ENCODE data around the gene PALLD. TPM values are rescaled to one million over a fixed set of nuclear protein-coding genes. Genes with fewer than 3 reads are reported as not detected.

The PALLD gene
- polyA plus RNA-seq, 4 donors: 85.8 to 252 (median 188) TPM

- DNase-seq (ENCODE audit: low read depth in 4 of 4, low spot score in 3 of 4): peak; percentile 41 to 59 (median 47)
Observed at GRCh38 chr4:168585168-168586091, 88.6 kb downstream of the PALLD start.

DNA sequence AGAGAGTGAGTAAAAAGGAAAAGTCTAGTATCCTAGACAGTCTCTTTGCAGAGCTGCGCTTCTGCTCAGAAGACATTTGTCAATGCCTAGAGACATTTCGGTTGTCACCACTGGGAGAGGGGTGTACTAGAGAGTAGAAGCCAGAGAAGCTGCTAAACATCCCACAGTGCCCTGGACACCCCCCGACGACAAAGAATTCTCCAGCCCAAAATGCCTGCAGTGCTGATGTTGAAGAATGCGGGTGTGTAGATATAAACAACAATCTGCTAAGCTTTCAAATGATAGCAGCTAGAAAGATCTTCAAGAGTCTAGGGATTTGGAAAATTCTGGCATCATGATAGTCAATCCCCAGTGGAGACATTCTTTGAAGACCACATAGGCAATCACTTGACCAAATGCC, 90.1 kb downstream of the PALLD start:
- DNase-seq (ENCODE audit: low read depth in 4 of 4, low spot score in 3 of 4): no peak

GRCh38 chr4:168587411-168588125, 90.7 kb downstream of the PALLD start:
- no peak for DNase-seq (ENCODE audit: low read depth in 4 of 4, low spot score in 3 of 4)

DNA sequence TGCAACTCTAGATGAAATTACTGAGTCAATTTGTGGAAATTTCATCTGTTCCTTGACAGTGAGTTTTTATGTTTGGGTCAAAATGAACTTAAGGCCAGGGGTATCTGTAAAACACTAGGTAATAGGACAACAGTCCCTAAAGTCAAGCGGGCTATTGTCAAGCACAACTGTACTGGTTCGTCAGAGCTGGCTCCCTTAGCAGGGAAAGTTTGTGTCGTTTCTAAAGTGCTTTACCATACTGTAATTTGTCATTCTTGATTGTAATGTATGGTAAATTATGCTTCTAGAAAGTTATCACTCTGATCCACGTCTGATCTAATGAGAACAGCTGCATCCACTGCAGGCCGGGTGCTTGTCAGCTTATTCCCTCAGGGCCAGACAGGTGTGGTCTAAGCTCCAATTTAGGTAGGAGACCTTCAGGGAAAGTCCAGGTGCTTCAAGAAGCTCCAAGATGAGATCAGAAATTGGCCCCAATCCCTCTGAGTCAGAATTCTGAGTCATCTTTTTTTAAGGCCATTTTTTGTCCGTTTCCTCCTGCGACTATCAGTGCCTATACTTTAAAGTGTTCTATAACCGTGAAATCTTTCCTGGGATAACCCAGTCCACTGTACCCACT, 92.2 kb downstream of the PALLD start:
- DNase-seq (ENCODE audit: low read depth in 4 of 4, low spot score in 3 of 4): no peak

GRCh38 chr4:168592676-168593075, 95.8 kb downstream of the PALLD start:
- no peak for DNase-seq (ENCODE audit: low read depth in 4 of 4, low spot score in 3 of 4)

DNA sequence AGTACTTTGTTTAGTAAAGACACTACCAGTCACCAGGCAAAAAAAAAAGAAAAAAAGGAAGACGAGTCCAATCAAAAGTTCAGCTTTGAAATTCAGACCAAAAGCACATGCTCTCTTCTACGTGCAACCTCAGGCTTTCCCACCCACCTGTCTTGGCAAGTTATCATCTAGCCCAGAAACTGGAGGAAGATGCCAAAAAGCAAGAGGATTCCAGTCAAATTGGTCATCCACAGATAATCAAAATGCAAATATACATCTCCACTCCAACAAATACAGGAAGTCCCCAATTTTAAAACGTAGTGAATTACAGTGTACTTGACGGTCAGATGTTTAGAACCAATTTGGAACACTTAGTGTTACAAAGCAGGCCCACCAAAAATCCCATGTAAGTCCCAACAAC, 96.5 kb downstream of the PALLD start:
- DNase-seq (ENCODE audit: low read depth in 4 of 4, low spot score in 3 of 4): no peak

GRCh38 chr4:168594121-168594520, 97.3 kb downstream of the PALLD start:
- DNase-seq (ENCODE audit: low read depth in 4 of 4, low spot score in 3 of 4): no peak

GRCh38 chr4:168598191-168598590, 101.3 kb downstream of the PALLD start:
- no peak for DNase-seq (ENCODE audit: low read depth in 4 of 4, low spot score in 3 of 4)

DNA sequence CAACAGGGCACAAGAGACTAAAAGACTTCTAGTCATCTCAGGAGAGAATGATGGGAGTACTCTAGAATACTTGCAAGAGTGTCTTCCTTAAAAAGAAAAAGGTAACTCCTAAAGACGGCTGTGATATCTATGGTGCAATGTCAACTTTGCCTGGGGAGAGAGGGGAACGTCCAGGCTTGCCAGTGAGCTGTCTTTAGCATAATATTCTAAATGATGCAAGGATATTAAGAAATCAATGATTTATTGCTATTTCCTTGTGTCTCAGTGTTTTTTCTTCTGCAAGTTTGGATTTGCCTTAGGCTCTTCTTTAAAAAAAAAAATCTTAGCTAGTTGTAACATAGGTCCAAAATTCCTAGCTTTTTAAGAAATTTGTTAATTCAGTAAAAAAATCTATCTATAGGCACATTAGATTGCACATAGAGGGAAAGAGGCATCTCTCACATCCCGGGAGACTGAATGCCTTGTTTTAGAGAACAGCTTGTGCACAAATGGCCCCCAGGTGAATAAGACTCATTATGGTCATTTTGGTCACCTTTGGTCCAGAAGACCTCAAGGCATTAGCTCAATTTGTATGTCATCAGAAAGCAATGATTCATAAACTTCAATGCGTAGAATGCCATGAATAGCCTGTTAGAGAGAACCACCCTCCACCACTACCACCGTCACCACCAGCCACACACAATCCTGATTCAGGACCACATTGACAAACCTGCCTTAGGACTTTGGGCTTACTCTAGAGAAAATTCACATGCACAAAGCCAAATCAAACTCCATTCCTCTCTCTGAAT, 104.1 kb downstream of the PALLD start:
- no peak for DNase-seq (ENCODE audit: low read depth in 4 of 4, low spot score in 3 of 4)

GRCh38 chr4:168601899-168602298, 105.0 kb downstream of the PALLD start:
- no peak for DNase-seq (ENCODE audit: low read depth in 4 of 4, low spot score in 3 of 4)

DNA sequence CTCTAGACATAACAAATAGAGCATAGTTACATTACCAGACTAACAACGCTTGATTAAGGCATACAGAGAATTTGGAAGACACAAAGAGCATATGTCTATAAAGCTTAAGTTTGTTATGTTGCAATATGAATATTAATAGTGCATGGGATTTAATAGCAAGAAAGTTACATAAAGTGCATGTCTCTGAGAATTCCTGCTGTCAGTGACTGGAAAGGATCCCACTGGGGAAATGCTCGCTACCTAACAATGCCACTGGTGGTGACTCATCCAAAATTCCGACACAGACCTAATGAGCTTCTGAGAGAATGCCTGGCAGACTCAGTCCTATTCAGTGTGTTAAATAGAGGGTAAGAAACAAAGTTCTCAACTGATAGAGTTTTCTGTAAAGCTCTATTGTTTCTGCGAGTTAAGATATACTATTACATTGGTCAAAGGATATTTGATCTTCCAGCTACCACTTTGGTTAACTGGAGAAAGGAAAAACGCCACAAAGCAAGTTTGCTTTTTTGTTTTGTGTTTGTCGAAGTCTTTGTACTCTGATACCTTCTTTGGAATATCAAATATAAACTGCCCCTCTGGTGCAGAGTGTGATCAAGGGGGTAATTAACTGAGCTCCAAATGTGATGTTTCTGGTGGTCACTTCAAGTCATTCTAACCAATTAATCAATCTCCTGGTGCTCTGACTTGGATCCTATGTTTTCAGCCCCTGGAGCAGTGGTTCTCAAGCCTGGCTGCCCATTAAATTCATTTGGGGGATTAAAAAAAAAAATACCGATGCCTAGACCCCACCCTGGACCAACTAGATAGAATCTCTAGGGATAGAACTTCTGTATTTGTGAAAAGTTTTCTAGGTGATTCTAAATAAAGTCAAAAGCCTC, 107.9 kb downstream of the PALLD start:
- no peak for DNase-seq (ENCODE audit: low read depth in 4 of 4, low spot score in 3 of 4)

- no peak for DNase-seq (ENCODE audit: low read depth in 4 of 4, low spot score in 3 of 4)
Observed at GRCh38 chr4:168605411-168605810, 108.6 kb downstream of the PALLD start.

DNA sequence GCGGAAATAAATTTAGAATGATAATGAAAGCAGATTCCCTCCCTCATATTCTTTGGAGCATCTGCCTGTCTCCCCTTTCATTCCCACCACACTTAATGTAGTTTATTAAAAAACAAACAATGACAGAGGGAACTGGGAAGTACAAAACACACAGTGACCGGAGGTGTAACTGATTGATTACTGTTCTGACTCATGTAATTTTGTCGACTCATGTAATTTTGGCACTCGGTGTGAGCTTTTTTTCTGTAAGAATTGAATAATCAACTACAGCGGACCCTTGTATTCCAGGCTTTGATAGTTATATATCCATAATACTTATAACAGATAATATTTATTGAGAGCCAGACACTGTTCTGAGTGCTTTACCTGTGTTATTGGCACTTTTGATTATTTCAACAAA, 110.4 kb downstream of the PALLD start:
- DNase-seq (ENCODE audit: low read depth in 4 of 4, low spot score in 3 of 4): no peak

GRCh38 chr4:168608771-168609170, 111.9 kb downstream of the PALLD start:
- no peak for DNase-seq (ENCODE audit: low read depth in 4 of 4, low spot score in 3 of 4)

DNA sequence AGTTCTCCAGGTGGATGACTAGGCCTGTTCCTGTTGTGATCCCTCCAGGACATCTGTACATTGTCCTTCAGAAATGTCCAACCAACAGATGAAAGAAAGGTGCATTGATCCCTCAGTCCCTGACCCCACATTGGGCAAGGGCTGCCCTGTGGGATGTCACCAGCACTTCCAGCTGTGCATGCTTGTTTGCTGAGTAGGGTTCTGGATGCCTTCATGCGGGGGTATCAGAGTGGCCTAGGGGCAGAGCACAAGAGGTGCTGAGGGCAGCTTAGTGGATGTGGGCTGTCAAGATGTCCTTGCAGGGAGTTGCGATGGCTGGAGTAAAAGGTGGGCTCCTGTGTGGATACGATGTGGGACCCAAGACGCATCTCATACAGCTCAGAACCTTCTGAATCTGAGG, 112.5 kb downstream of the PALLD start:
- DNase-seq (ENCODE audit: low read depth in 4 of 4, low spot score in 3 of 4): no peak

GRCh38 chr4:168610911-168611530, 114.2 kb downstream of the PALLD start:
- DNase-seq (ENCODE audit: low read depth in 4 of 4, low spot score in 3 of 4): no peak

- no peak for DNase-seq (ENCODE audit: low read depth in 4 of 4, low spot score in 3 of 4)
Observed at GRCh38 chr4:168612450-168613135, 115.7 kb downstream of the PALLD start.

DNA sequence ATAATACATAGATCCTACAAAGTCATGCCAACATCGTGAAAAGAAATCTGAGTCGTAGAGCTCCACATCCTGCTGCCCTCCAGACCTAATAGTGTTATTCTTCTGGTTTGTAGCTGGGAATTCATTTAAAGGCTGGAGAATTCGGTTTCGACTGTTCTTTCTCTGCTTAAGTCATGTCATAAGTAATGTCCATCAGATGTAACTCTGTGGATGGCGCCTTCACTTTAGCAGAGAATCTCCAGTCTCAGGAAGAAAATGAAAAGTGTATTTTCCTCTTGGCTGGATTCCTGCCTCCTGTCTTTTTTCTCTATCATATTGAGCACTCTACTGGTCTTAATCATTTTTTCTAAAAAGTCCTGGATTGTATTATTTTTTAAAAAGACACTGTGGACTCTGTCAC, 117.0 kb downstream of the PALLD start:
- no peak for DNase-seq (ENCODE audit: low read depth in 4 of 4, low spot score in 3 of 4)
